Lower leg skin (tissue), 4 donors: Measurements from ENCODE around the gene ASPSCR1. TPM values are rescaled to one million over a fixed set of nuclear protein-coding genes. Genes with fewer than 3 reads are reported as not detected.

Source experiments
- DNase-seq, 2 donors: peaks; one replicate each; pipeline ENCODE4 v3.0.0-alpha.2; 2019; ENCODE audit warnings: low spot score in 2 of 2
- H3K4me3 ChIP-seq: fragments of 200-600 bp; sonication (generic); 2 replicates; pipeline ENCODE4 v1.5.1; 2017; ENCODE audit warnings: mild to moderate bottlenecking, low read depth; ENCODE audit not compliant: poor library complexity, severe bottlenecking
- POLR2A ChIP-seq, 2 donors: fragments of 450-650 bp; IDR thresholded peaks; one replicate each; pipeline ENCODE4 v1.6.1; 2016 to 2017; ENCODE audit warnings: antibody characterized with exemption in 2 of 2, mild to moderate bottlenecking in 1 of 2, moderate library complexity in 1 of 2
- WGBS, 2 donors: methylation state at CpG; one replicate each; pipeline ENCODE4 v1.1.5; 2018; 5-methylcytosine and 5-hydroxymethylcytosine counted together
- intact Hi-C: fragments of 100-400 bp; cut with DNase I; formaldehyde crosslinking; loops from one replicate; pipeline ENCODE4 v1.15.0; 2023; ENCODE audit warnings: low total_unique reads
- total RNA-seq, 4 donors: library from RNA; depleted of rRNA; stranded (reverse); fragments of >200 nt; gene quantifications; one replicate each; pipeline ENCODE4 v1.1.0, GENCODE V29; 2016
- TF ChIP-seq, protein P1 (sequence below), 3 donors: fragments of 450-650 bp; IDR thresholded peaks; one replicate each; pipeline ENCODE4 v1.5.1; 2016; ENCODE audit warnings: antibody characterized with exemption in 3 of 3, mild to moderate bottlenecking in 3 of 3, moderate library complexity in 2 of 3

ASPSCR1 gene
- total RNA-seq, 4 donors from 2014 or later: 24.0 to 31.5 (median 27.4) TPM

DNA sequence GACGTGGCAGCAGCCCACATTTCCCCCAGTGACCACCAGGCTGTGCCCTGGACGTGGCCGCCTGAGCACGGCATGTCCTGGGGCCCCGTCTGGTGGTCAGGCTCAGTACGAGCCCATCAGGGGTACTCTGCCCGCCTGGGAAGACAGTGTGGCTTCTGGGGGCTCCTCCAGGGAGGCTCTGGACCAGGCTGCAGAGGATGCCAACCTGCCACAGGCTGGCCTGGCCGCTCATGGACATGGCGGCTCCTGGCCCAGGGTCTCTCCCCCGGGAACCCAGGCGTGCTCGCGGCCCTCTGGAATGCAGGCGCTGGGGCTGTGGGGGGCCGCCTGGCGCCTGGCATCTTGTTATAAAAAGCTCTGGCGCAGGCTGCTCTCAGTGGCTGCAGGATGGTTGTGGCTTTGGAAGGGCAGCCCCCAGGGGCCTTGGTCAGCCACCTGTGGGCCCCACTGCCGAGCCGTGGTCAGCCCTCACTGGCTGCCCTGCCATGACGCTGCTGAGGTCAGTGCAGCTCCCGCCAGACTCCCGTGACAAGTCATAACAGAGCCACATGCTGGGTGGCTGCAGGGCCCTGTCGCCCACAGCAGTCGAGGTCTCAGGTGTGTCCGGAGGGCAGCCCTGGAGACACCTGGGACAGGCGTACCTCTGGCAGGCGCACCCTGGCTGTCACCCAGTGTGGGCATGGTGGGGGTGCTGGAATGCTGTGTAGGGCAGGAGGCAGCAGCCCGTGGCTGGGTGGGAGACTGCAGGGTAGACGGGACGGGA, 30.2 kb downstream of the ASPSCR1 start:
- intact Hi-C loops: no loop called here
- 80 to 82% methylated on average over 9 to 23 of the region's 30 CpGs for WGBS, 2 donors
- H3K4me3 ChIP-seq: no peak overlapping the region
- TF ChIP-seq, protein P1, sequence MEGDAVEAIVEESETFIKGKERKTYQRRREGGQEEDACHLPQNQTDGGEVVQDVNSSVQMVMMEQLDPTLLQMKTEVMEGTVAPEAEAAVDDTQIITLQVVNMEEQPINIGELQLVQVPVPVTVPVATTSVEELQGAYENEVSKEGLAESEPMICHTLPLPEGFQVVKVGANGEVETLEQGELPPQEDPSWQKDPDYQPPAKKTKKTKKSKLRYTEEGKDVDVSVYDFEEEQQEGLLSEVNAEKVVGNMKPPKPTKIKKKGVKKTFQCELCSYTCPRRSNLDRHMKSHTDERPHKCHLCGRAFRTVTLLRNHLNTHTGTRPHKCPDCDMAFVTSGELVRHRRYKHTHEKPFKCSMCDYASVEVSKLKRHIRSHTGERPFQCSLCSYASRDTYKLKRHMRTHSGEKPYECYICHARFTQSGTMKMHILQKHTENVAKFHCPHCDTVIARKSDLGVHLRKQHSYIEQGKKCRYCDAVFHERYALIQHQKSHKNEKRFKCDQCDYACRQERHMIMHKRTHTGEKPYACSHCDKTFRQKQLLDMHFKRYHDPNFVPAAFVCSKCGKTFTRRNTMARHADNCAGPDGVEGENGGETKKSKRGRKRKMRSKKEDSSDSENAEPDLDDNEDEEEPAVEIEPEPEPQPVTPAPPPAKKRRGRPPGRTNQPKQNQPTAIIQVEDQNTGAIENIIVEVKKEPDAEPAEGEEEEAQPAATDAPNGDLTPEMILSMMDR (IDR thresholded peaks at IDR 0.05): no peak
- TF ChIP-seq POLR2A (IDR thresholded peaks at IDR 0.05): no peak
- DNase-seq: no peak

DNA sequence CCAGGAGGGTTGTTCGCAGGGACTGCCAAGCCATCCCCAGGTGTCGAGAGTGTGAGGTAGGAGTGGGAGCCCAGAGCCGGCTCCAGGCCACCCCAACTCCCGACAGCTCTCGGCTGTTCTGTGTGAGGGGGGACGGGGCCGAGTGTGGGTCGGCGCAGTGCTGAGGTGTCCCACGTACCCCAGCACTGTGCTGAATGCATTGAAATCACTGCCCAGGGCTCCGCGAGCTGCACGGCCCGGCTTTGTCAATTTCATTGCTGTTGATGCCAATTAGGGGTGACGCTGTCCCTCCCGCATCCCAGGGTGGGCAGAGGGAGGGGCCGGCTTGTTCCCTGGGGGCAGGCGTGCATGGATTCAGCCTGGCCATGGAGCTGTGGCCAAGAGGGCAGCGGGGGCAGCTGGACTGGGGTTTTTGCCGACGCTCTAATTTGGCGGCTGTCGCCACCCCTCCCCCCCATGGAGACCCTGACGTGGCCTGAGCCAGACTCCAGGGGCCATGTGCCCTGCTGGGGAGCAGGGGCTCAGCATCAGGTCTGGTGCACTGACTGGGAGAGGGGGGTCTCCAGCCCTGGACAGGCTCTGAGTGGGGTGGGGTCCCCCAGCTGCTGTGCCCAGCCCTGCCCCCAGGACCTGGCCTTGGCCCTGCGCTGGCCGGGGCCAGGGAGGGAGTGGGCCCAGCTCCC, 31.0 kb downstream of the ASPSCR1 start:
- no peak for TF ChIP-seq POLR2A (IDR thresholded peaks at IDR 0.05)
- TF ChIP-seq, protein P1 (IDR thresholded peaks at IDR 0.05): no peak
- H3K4me3 ChIP-seq: no peak overlapping the region
- 87 to 90% methylated on average over 17 to 24 of the region's 26 CpGs for WGBS, 2 donors
- intact Hi-C loops: no loop called here
- no peak for DNase-seq

DNA sequence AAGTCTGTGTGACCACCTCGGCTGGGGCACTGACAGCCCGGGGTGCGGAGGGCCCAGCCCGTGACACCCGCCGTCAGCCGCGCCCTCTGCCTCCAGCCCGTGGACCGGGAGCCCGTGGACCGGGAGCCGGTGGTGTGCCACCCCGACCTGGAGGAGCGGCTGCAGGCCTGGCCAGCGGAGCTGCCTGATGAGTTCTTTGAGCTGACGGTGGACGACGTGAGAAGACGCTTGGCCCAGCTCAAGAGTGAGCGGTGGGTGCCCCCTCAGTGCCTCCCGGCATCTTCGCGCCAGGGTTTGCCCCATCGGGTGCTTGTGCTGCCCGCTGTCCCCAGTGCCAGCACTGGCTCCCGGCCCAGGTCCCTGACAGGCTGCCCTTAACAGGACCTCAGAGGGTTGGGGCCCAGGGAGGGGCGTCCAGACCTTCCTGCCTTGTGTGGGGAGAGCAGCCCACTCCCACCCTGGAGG, 31.5 kb downstream of the ASPSCR1 start:
- intact Hi-C loops: no loop called here

DNA sequence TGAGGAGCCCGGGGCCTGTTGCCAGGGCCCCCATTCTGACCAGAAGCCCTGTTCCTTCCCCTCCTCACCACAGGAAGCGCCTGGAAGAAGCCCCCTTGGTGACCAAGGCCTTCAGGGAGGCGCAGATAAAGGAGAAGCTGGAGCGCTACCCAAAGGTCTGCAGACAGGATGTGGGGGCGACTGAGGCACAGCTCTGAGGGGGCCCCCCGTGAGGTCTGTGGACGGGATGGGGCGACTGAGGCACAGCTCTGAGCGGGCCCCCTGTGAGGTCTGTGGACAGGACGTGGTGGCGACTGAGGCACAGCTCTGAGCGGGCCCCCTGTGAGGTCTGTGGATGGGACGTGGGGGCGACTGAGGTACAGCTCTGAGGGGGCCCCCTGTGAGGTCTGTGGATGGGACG, 32.0 kb downstream of the ASPSCR1 start:
- H3K4me3 ChIP-seq: no peak overlapping the region
- no peak for DNase-seq
- intact Hi-C loops: no loop called here
- 88 to 90% methylated on average over 11 to 15 of the region's 15 CpGs for WGBS, 2 donors
- no peak for TF ChIP-seq POLR2A (IDR thresholded peaks at IDR 0.05)
- TF ChIP-seq, protein P1 (IDR thresholded peaks at IDR 0.05): no peak

More for the DNA sequence above, 31.5 kb downstream of the ASPSCR1 start:
- TF ChIP-seq POLR2A (IDR thresholded peaks at IDR 0.05): no peak
- TF ChIP-seq, protein P1 (IDR thresholded peaks at IDR 0.05): no peak
- no peak overlapping the region for H3K4me3 ChIP-seq
- WGBS, 2 donors: 81 to 97% methylated on average over 6 to 12 of the region's 28 CpGs
- DNase-seq: no peak

DNA sequence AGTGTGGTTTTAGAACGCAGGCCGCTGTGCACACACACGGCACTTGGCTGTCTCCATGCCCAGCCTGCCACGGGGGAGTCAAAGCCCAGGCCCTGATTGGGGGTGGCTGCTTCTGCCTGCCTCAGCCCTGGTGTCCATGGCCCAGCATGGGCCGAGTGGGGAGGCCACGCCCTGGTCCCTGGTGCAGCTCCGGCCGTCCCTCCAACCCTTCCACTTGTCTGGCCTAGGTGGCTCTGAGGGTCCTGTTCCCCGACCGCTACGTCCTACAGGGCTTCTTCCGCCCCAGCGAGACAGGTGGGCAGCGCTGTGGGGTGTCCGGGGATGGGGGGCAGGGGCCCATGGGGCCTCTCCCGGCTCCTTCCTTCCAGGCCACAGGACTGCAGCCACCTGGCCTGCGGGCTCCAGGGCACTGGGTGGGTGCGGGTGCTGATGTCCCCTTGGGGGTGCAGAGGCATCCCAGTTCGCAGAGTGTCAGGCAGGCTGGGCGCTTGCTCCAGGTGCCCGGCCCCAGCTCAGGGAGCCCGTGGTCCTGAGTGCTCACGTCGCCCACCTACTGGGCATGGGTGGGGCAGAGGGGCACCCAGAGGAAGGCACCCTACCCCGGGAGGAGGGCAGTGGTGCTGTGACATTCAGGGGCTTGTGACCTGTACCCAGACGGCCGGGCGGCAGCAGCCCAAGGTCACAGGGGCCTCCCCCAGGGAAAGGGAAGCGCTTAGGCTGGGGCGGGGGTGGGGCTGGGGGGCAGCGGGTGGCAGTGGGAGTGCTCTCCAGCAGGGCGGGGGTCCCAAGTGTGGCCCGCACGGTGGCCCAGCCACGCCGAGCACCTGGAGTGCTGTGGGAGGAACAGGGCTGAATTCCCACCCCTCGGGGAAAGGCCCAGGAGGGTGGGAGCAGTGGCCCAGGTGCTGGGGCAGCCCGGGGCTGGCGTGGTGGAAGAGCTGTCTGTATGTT, 33.4 kb downstream of the ASPSCR1 start:
- no peak for TF ChIP-seq POLR2A (IDR thresholded peaks at IDR 0.05)
- TF ChIP-seq, protein P1 (IDR thresholded peaks at IDR 0.05): no peak
- WGBS, 2 donors: 92% methylated on average over 21 to 35 of the region's 39 CpGs
- no peak overlapping the region for H3K4me3 ChIP-seq
- intact Hi-C loops: no loop called here
- DNase-seq: no peak
